Right forelimb (tissue), 1 donor: ENCODE measurements around the gene KCNH8.

Experiments
- DNase-seq: peaks from one replicate; pipeline ENCODE4 v3.0.0-alpha.2; 2018

KCNH8 gene

GRCh38 chr3:19394946-19395345 is 246.6 kb downstream of the KCNH8 start:
- no peak for DNase-seq

GRCh38 chr3:19396726-19397125 is 248.4 kb downstream of the KCNH8 start:
- DNase-seq: no peak

- no peak for DNase-seq
Observed at GRCh38 chr3:19399356-19399755, 251.0 kb downstream of the KCNH8 start.

GRCh38 chr3:19399836-19400235 is 251.5 kb downstream of the KCNH8 start:
- no peak for DNase-seq

GRCh38 chr3:19420159-19420558 is 271.8 kb downstream of the KCNH8 start:
- DNase-seq: no peak

GRCh38 chr3:19425825-19426224 is 277.5 kb downstream of the KCNH8 start:
- no peak for DNase-seq

- no peak for DNase-seq
Observed at GRCh38 chr3:19427422-19428149, 279.3 kb downstream of the KCNH8 start.

GRCh38 chr3:19428729-19429128 is 280.4 kb downstream of the KCNH8 start:
- no peak for DNase-seq

GRCh38 chr3:19432669-19433068 is 284.4 kb downstream of the KCNH8 start:
- DNase-seq: no peak

- no peak for DNase-seq
Observed at GRCh38 chr3:19436746-19437145, 288.4 kb downstream of the KCNH8 start.

GRCh38 chr3:19439944-19440343 is 291.6 kb downstream of the KCNH8 start:
- DNase-seq: no peak

- DNase-seq: no peak
Observed at GRCh38 chr3:19446138-19446537, 297.8 kb downstream of the KCNH8 start.

GRCh38 chr3:19446687-19447086 is 298.4 kb downstream of the KCNH8 start:
- no peak for DNase-seq

- no peak for DNase-seq
Observed at GRCh38 chr3:19455546-19455945, 307.2 kb downstream of the KCNH8 start.

- no peak for DNase-seq
Observed at GRCh38 chr3:19456738-19457137, 308.4 kb downstream of the KCNH8 start.

- DNase-seq: no peak
Observed at GRCh38 chr3:19457449-19457848, 309.1 kb downstream of the KCNH8 start.

GRCh38 chr3:19467761-19468160 is 319.5 kb downstream of the KCNH8 start:
- DNase-seq: no peak

GRCh38 chr3:19471138-19471537 is 322.8 kb downstream of the KCNH8 start:
- no peak for DNase-seq

GRCh38 chr3:19473971-19474580 is 325.8 kb downstream of the KCNH8 start:
- no peak for DNase-seq

GRCh38 chr3:19476281-19476680 is 328.0 kb downstream of the KCNH8 start:
- no peak for DNase-seq

- no peak for DNase-seq
Observed at GRCh38 chr3:19485267-19485666, 337.0 kb downstream of the KCNH8 start.

GRCh38 chr3:19487386-19487785 is 339.1 kb downstream of the KCNH8 start:
- DNase-seq: no peak

- no peak for DNase-seq
Observed at GRCh38 chr3:19488939-19489338, 340.6 kb downstream of the KCNH8 start.

GRCh38 chr3:19489936-19490335 is 341.6 kb downstream of the KCNH8 start:
- no peak for DNase-seq

GRCh38 chr3:19506171-19506570 is 357.9 kb downstream of the KCNH8 start:
- no peak for DNase-seq
